IMR-90 (cell line): Measurements from ENCODE around the gene PCCA. TPM values are rescaled to one million over a fixed set of nuclear protein-coding genes. Genes with fewer than 3 reads are reported as not detected.

Source experiments
- ATAC-seq: fragments of 200-7000 bp; cut with Tn5 transposase; 2 replicates; pipeline ENCODE4 v1.9.1; 2020; ENCODE audit warnings: low read depth, mild to moderate bottlenecking, moderate library complexity
- BruUV-seq: library from RNA; stranded (reverse); fragments of 400-500 nt; replicated peaks from 2 replicates; lab custom pipeline; 2021; lab: Mats Ljungman, UMichigan
- CTCF ChIA-PET: fragments of 300-600 bp; formaldehyde crosslinking; extraction: SDS; loops from one replicate; lab custom pipeline; 2021; ENCODE audit warnings: antibody characterized with exemption; lab: Yijun Ruan, JAX
- POLR2A ChIA-PET: fragments of 300-600 bp; sonication (Branson Sonifier 250); formaldehyde crosslinking; loops from one replicate; lab custom pipeline; 2022; ENCODE audit warnings: antibody characterized with exemption; ENCODE audit not compliant: unreplicated experiment; lab: Charles Lee
- DNase-seq: peaks from one replicate; pipeline ENCODE4 v3.0.0; 2013
- H2AFZ ChIP-seq: replicated peaks from 2 replicates; pipeline ENCODE3; 2013; ENCODE audit warnings: low read length, mild to moderate bottlenecking; ENCODE audit not compliant: poor library complexity
- H2AK5ac ChIP-seq: 2 replicates; pipeline ENCODE4 v1.6.1; 2013; ENCODE audit warnings: low read depth, low read length, inconsistent platforms
- H2AK9ac ChIP-seq: replicated peaks from 2 replicates; pipeline ENCODE3; 2013; ENCODE audit warnings: mild to moderate bottlenecking, low read depth, low read length, moderate library complexity; ENCODE audit not compliant: poor library complexity
- H2BK120ac ChIP-seq: 2 replicates; pipeline ENCODE4 v1.6.1; 2013; ENCODE audit warnings: low read depth, low read length, inconsistent platforms
- H2BK15ac ChIP-seq: 3 replicates; pipeline ENCODE4 v1.6.1; 2013; ENCODE audit warnings: low read depth, low read length, inconsistent platforms
- H2BK20ac ChIP-seq: 2 replicates; pipeline ENCODE4 v1.6.1; 2013; ENCODE audit warnings: low read depth, mild to moderate bottlenecking, inconsistent platforms, low read length, moderate library complexity
- H2BK5ac ChIP-seq: 2 replicates; pipeline ENCODE4 v1.6.1; 2013; ENCODE audit warnings: mild to moderate bottlenecking, low read depth, low read length, inconsistent platforms; ENCODE audit not compliant: poor library complexity, severe bottlenecking
- H3K14ac ChIP-seq: replicated peaks from 2 replicates; pipeline ENCODE4 v1.6.1; 2013; ENCODE audit warnings: low read depth, low read length, inconsistent platforms
- H3K18ac ChIP-seq: 2 replicates; pipeline ENCODE4 v1.6.1; 2013; ENCODE audit warnings: low read depth, low read length, control low read depth
- H3K23ac ChIP-seq: 2 replicates; pipeline ENCODE4 v1.6.1; 2013; ENCODE audit warnings: low read depth, low read length, inconsistent platforms
- H3K27ac ChIP-seq: 2 replicates; pipeline ENCODE4 v1.5.1; 2013; ENCODE audit warnings: mild to moderate bottlenecking, control low read depth, low read length; ENCODE audit not compliant: insufficient read depth
- H3K27me3 ChIP-seq: 2 replicates; pipeline ENCODE4 v1.6.1; 2013; ENCODE audit warnings: low read length; ENCODE audit not compliant: control insufficient read depth, insufficient read depth
- H3K36me3 ChIP-seq: 2 replicates; pipeline ENCODE4 v1.6.1; 2013; ENCODE audit warnings: low read length, mixed read lengths; ENCODE audit not compliant: control insufficient read depth, insufficient read depth
- H3K4ac ChIP-seq: 2 replicates; pipeline ENCODE4 v1.6.1; 2013; ENCODE audit warnings: low read depth, low read length, inconsistent platforms
- H3K4me1 ChIP-seq: 2 replicates; pipeline ENCODE4 v1.6.1; 2013; ENCODE audit warnings: low read length, mixed read lengths; ENCODE audit not compliant: control insufficient read depth, insufficient read depth
- H3K4me2 ChIP-seq: 2 replicates; pipeline ENCODE4 v1.6.1; 2013; ENCODE audit warnings: low read depth, mild to moderate bottlenecking, control low read depth, low read length, moderate library complexity
- H3K4me3 ChIP-seq: 2 replicates; pipeline ENCODE4 v1.5.1; 2013; ENCODE audit warnings: low read depth, mild to moderate bottlenecking, control low read depth, low read length, moderate library complexity; ENCODE audit not compliant: insufficient read depth
- H3K56ac ChIP-seq: 2 replicates; pipeline ENCODE4 v1.6.1; 2013; ENCODE audit warnings: low read length, inconsistent platforms; ENCODE audit not compliant: insufficient read depth; ENCODE audit errors: extremely low read depth
- H3K79me1 ChIP-seq, 2 experiments: 2 replicates each; pipeline ENCODE4 v1.6.1; 2013; ENCODE audit warnings: low read length in 2 of 2, inconsistent platforms in 1 of 2, low read depth in 1 of 2
- H3K9ac ChIP-seq: 2 replicates; pipeline ENCODE4 v1.6.1; 2013; ENCODE audit warnings: low read depth, low read length, control low read depth
- H3K9me1 ChIP-seq: 2 replicates; pipeline ENCODE4 v1.6.1; 2013; ENCODE audit warnings: low read length, inconsistent platforms; ENCODE audit not compliant: insufficient read depth
- H3K9me3 ChIP-seq: 2 replicates; pipeline ENCODE4 v1.6.1; 2013; ENCODE audit warnings: low read length; ENCODE audit not compliant: control insufficient read depth, insufficient read depth
- H4K20me1 ChIP-seq: 2 replicates; pipeline ENCODE4 v1.6.1; 2013; ENCODE audit warnings: low read length, inconsistent platforms; ENCODE audit not compliant: insufficient read depth
- H4K5ac ChIP-seq: 2 replicates; pipeline ENCODE4 v1.6.1; 2013; ENCODE audit warnings: mild to moderate bottlenecking, low read depth, low read length, control low read depth
- H4K8ac ChIP-seq, 2 experiments: 2 replicates each; pipeline ENCODE4 v1.6.1; 2013; ENCODE audit warnings: low read depth in 2 of 2, low read length in 2 of 2, control low read depth in 1 of 2, inconsistent platforms in 1 of 2
- H4K91ac ChIP-seq: 2 replicates; pipeline ENCODE4 v1.6.1; 2013; ENCODE audit warnings: low read depth, low read length, inconsistent platforms; ENCODE audit not compliant: insufficient read depth
- CEBPB ChIP-seq: IDR thresholded peaks from 2 replicates; pipeline ENCODE4 v1.6.1; 2012; ENCODE audit warnings: low read depth, low read length, improper control_type of control experiment
- CHD1 ChIP-seq: IDR thresholded peaks from 2 replicates; pipeline ENCODE4 v1.6.1; 2012; ENCODE audit warnings: low read depth, low read length, improper control_type of control experiment
- FOS ChIP-seq: fragments of 150-350 bp; IDR thresholded peaks from 2 replicates; pipeline ENCODE4 v1.6.1; 2016; ENCODE audit warnings: low read depth, low read length
- MAFK ChIP-seq: IDR thresholded peaks from 2 replicates; pipeline ENCODE4 v1.6.1; 2012; ENCODE audit warnings: low read depth, low read length, improper control_type of control experiment
- NFE2L2 ChIP-seq: fragments of 150-350 bp; IDR thresholded peaks from 2 replicates; pipeline ENCODE4 v1.6.1; 2016; ENCODE audit warnings: low read depth, mild to moderate bottlenecking, low read length
- POLR2A ChIP-seq: IDR thresholded peaks from 2 replicates; pipeline ENCODE4 v1.6.1; 2012; ENCODE audit warnings: mild to moderate bottlenecking, low read depth, low read length
- RAD21 ChIP-seq: IDR thresholded peaks from 2 replicates; pipeline ENCODE4 v1.6.1; 2012; ENCODE audit warnings: low read length, improper control_type of control experiment
- RCOR1 ChIP-seq: IDR thresholded peaks from 2 replicates; pipeline ENCODE4 v1.6.1; 2012; ENCODE audit warnings: mild to moderate bottlenecking, low read length, improper control_type of control experiment; ENCODE audit not compliant: insufficient replicate concordance
- RFX5 ChIP-seq: IDR thresholded peaks from 2 replicates; pipeline ENCODE4 v1.8.0; 2012; ENCODE audit warnings: low read depth, mild to moderate bottlenecking, low read length, moderate library complexity
- WGBS, 2 experiments: methylation state at CpG; one replicate each; pipeline versions ENCODE4 v1.1.5 to v1.1.7; 2013; ENCODE audit warnings: missing lambda C conversion rate in 2 of 2; ENCODE audit not compliant: insufficient read length in 1 of 2; ENCODE audit errors: extremely low coverage in 2 of 2; 5-methylcytosine and 5-hydroxymethylcytosine counted together
- dilution Hi-C: fragments of 300-500 bp; cut with HindIII; formaldehyde crosslinking; loops from one replicate; pipeline ENCODE4 v1.14.3; 2018; ENCODE audit warnings: low sequenced_read_pairs; ENCODE audit not compliant: unreplicated experiment
- in situ Hi-C: fragments of 300-500 bp; cut with MboI; formaldehyde crosslinking; loops from 3 replicates; pipeline ENCODE4 v1.14.3; 2019; ENCODE audit warnings: low sequenced_read_pairs, inconsistent platforms, mixed read lengths
- intact Hi-C: fragments of 100-400 bp; cut with micrococcal nuclease; formaldehyde crosslinking; loops from 2 replicates; pipeline ENCODE4 v1.10.0; 2022
- polyA plus RNA-seq, 3 experiments: library from polyadenylated mRNA; depleted of rRNA; stranded (reverse); fragments of >200 nt; gene quantifications; 2 replicates each; pipeline ENCODE4 v1.2.3, GENCODE V29; 2012; ENCODE audit warnings: low replicate concordance in 1 of 3
- total RNA-seq: library from RNA; depleted of rRNA; stranded (reverse); fragments of >200 nt; gene quantifications from 2 replicates; pipeline ENCODE4 v1.2.3, GENCODE V29; 2012
- TF ChIP-seq, protein P1 (sequence below): fragments of 150-350 bp; IDR thresholded peaks from 2 replicates; pipeline ENCODE4 v1.6.1; 2016; ENCODE audit warnings: low read depth, mild to moderate bottlenecking, low read length, moderate library complexity, borderline replicate concordance

PCCA gene
- total and polyA plus RNA-seq, 2 of the 4 experiments (the other 2 are of a cell fraction), result 7.6 to 24.0 TPM

DNA sequence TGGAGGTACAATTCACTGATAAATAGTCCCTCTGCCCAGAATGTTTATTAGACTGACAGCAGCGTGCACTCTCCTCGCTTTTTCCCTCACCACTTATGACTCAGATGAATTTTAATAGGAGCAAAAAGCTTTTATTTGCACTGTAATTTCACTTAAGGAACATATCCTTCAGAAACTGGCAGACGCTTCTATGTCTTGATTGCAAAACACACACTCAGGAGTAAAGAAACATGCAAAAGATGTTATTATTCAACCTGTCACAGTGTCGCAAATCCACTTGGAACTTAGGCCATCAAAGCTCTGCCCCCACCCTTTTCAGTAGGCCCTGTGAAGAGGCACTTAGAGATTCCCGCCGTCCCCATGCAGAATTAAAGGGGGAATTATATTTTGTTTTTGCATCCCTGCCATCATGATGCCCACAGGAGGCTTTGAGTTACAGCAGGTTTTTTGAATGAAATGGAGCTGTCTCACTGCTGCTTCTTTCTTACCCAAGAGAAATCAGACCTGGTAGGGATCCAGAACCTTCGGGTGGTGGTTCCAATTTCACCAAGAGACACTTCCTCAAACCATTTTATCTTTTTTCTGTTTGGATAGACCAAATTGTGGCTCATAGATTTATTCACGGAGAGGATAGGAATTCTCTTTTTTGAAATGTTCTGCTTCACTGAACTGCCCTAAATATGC, 425.2 kb downstream of the PCCA start:
- no peak overlapping the region for H2AK9ac ChIP-seq
- no peak overlapping the region for H2BK120ac ChIP-seq
- no peaks in the 10 kb centered on the region for H4K20me1 ChIP-seq
- no peak for DNase-seq
- POLR2A ChIA-PET, result no interaction called here
- no CpG with 5 or more reads among the region's 8 CpGs for WGBS, 2 experiments
- dilution Hi-C loops, result no loop called here
- no peak overlapping the region for H3K56ac ChIP-seq
- intact Hi-C loops, result loop anchor here (1.0 to 10.0 kb wide), 6 partner anchors 169 to 858 kb away; partner anchors contain the start of gene ZIC5
- H3K27ac ChIP-seq, result no peak overlapping the region
- no peak overlapping the region for H3K4me3 ChIP-seq
- no peak overlapping the region for H3K4me2 ChIP-seq
- CTCF ChIA-PET, result interaction anchor here (1.1 to 2.1 kb wide), 5 partner anchors 120 to 857 kb away, joined by 3 to 6 read pairs (median 4); no protein-coding TSS in a partner anchor
- peaks cover 2% of the 10 kb centered on the region; the same call in 1 of the 2 replicates for H3K9me1 ChIP-seq
- H3K9ac ChIP-seq, result no peak overlapping the region
- no peak overlapping the region for H3K23ac ChIP-seq
- H2BK15ac ChIP-seq, result no peak overlapping the region
- H3K18ac ChIP-seq, result no peak overlapping the region
- no peaks in the 10 kb centered on the region; the same call in 1 of the 2 replicates for H3K4me1 ChIP-seq
- H3K9me3 ChIP-seq, result no peaks in the 10 kb centered on the region
- TF ChIP-seq RCOR1 (no peak), CHD1 (no peak), RAD21 (no peak), MAFK (no peak), RFX5 (no peak), NFE2L2 (no peak), FOS (no peak), POLR2A (no peak), CEBPB (no peak)
- TF ChIP-seq, protein P1, sequence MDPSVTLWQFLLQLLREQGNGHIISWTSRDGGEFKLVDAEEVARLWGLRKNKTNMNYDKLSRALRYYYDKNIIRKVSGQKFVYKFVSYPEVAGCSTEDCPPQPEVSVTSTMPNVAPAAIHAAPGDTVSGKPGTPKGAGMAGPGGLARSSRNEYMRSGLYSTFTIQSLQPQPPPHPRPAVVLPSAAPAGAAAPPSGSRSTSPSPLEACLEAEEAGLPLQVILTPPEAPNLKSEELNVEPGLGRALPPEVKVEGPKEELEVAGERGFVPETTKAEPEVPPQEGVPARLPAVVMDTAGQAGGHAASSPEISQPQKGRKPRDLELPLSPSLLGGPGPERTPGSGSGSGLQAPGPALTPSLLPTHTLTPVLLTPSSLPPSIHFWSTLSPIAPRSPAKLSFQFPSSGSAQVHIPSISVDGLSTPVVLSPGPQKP, result no peak
- H2AK5ac ChIP-seq, result no peak overlapping the region
- H3K27me3 ChIP-seq, result no peaks in the 10 kb centered on the region
- H4K5ac ChIP-seq, result no peak overlapping the region
- no peaks in the 10 kb centered on the region; the same call in 1 of the 2 replicates for H3K36me3 ChIP-seq
- H2BK20ac ChIP-seq, result no peak overlapping the region
- H4K91ac ChIP-seq, result no peak overlapping the region
- ATAC-seq, result no peak
- no peaks in the 10 kb centered on the region for H3K79me1 ChIP-seq
- no peak overlapping the region for H3K4ac ChIP-seq
- no peak overlapping the region for H2BK5ac ChIP-seq
- H3K14ac ChIP-seq, result no peak overlapping the region
- no peak overlapping the region for H2AFZ ChIP-seq
- BruUV-seq, result no TSS peak
- H4K8ac ChIP-seq, result no peak overlapping the region
- in situ Hi-C loops, result loop anchor here (10.0 kb wide), 1 partner anchor 859 kb away; no protein-coding TSS in a partner anchor
